MM.1S (cell line): ENCODE measurements around the gene SLC15A3.

Source experiments
- DNase-seq: peaks from one replicate; pipeline ENCODE4 v3.0.0-alpha.2; 2015
- H2AFZ ChIP-seq: fragments of 300-600 bp; sonication (generic); 2 replicates; pipeline ENCODE4 v1.6.0; 2016; ENCODE audit warnings: antibody characterized with exemption, low read length
- H3F3A ChIP-seq: fragments of 300-600 bp; sonication (generic); 2 replicates; pipeline ENCODE4 v1.6.1; 2016; ENCODE audit warnings: mild to moderate bottlenecking, antibody characterized with exemption, low read length, moderate library complexity, mixed read lengths; ENCODE audit not compliant: insufficient read depth
- H3K27ac ChIP-seq: fragments of 300-600 bp; sonication (generic); 2 replicates; pipeline ENCODE4 v1.5.1; 2016; ENCODE audit warnings: mild to moderate bottlenecking, low read length
- H3K27me3 ChIP-seq: fragments of 300-600 bp; sonication (generic); replicated peaks from 2 replicates; pipeline ENCODE4 v1.6.0; 2016; ENCODE audit warnings: low read length; ENCODE audit not compliant: insufficient read depth
- H3K36me3 ChIP-seq: fragments of 300-600 bp; sonication (generic); replicated peaks from 2 replicates; pipeline ENCODE4 v1.6.1; 2016; ENCODE audit warnings: mild to moderate bottlenecking, low read length, mixed read lengths; ENCODE audit not compliant: insufficient read depth
- H3K4me1 ChIP-seq: fragments of 300-600 bp; sonication (generic); 2 replicates; pipeline ENCODE4 v1.6.1; 2016; ENCODE audit warnings: low read length, mixed read lengths
- H3K4me2 ChIP-seq: fragments of 300-600 bp; sonication (generic); 2 replicates; pipeline ENCODE4 v1.6.0; 2016; ENCODE audit warnings: low read depth, low read length
- H3K4me3 ChIP-seq: fragments of 300-600 bp; sonication (generic); 2 replicates; pipeline ENCODE4 v1.5.1; 2016; ENCODE audit warnings: low read length, mixed read lengths
- H3K79me2 ChIP-seq: fragments of 300-600 bp; sonication (generic); 2 replicates; pipeline ENCODE4 v1.6.1; 2016; ENCODE audit warnings: mixed run types, low read length, mixed read lengths
- H3K9ac ChIP-seq: fragments of 300-600 bp; sonication (generic); 2 replicates; pipeline ENCODE4 v1.6.1; 2016; ENCODE audit warnings: low read length, mixed read lengths
- H3K9me2 ChIP-seq: fragments of 300-600 bp; sonication (generic); replicated peaks from 2 replicates; pipeline ENCODE4 v1.6.1; 2016; ENCODE audit warnings: mild to moderate bottlenecking, low read length, mixed read lengths; ENCODE audit not compliant: insufficient read depth
- H3K9me3 ChIP-seq: fragments of 300-600 bp; sonication (generic); replicated peaks from 2 replicates; pipeline ENCODE4 v1.6.1; 2016; ENCODE audit warnings: mild to moderate bottlenecking, low read length, mixed read lengths; ENCODE audit not compliant: insufficient read depth
- H4K20me1 ChIP-seq: fragments of 300-600 bp; sonication (generic); 2 replicates; pipeline ENCODE4 v1.6.1; 2016; ENCODE audit warnings: mild to moderate bottlenecking, low read length, moderate library complexity, mixed read lengths; ENCODE audit not compliant: insufficient read depth
- EZH2 ChIP-seq: fragments of 300-600 bp; sonication (generic); optimal IDR thresholded peaks from 2 replicates; pipeline ENCODE3; 2017; ENCODE audit warnings: low read depth, mild to moderate bottlenecking, antibody characterized with exemption, low read length, mixed read lengths
- EZH2phosphoT487 ChIP-seq: fragments of 300-600 bp; sonication (generic); IDR thresholded peaks from 2 replicates; pipeline ENCODE4 v1.6.1; 2018; ENCODE audit warnings: antibody characterized with exemption, low read length
- TF ChIP-seq, protein P1 (sequence below): fragments of 300-600 bp; sonication (generic); IDR thresholded peaks from 2 replicates; pipeline ENCODE4 v1.5.1; 2016; ENCODE audit warnings: antibody characterized with exemption, low read length, mixed read lengths

The SLC15A3 gene

DNA sequence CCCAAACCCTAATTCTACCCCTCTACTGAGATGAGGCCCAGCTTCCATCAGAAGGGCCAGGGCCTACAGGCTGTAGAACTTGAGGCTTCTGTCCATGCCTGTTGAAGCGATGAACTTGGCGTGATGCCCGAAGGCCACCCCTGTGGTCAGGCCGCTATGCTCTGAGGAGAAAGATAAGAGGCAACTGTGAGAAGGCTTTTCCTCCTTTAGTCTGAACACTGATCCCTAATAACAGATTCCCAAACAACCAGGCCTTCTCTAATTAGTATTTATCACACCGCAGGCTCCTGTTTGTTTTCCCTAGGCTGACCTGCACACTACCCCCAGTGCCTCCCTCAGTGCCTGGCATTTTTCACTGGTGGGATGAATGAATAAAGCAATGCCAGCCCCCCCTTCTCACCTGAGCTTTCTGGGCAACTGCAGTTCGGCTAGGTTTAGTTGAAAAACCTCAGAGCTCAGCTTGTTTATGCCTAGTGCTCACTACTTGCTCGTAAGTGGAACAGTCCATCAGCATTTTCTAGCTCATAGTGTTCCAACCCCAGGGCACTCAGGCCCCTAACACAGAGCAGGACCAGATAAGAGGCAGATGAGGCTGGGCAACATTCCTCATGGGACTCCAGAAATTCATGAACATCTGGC is 60.8 kb downstream of the SLC15A3 start:
- H3K79me2 ChIP-seq = 0 out of 2 replicates have a peak, but pooled peaks cover 4% of the 10 kb centered on the region
- no peak overlapping the region for H3K27ac ChIP-seq
- H3K9me2 ChIP-seq = no peaks in the 10 kb centered on the region
- H3K36me3 ChIP-seq = peaks cover 3% of the 10 kb centered on the region
- H3F3A ChIP-seq = peaks cover 7% of the 10 kb centered on the region; the same call in 1 of the 2 replicates
- no peak for DNase-seq
- no peak overlapping the region for H3K4me2 ChIP-seq
- peaks cover 6% of the 10 kb centered on the region; the same call in 1 of the 2 replicates for H3K4me1 ChIP-seq
- no peaks in the 10 kb centered on the region for H4K20me1 ChIP-seq
- no peak overlapping the region for H2AFZ ChIP-seq
- H3K4me3 ChIP-seq = no peak overlapping the region
- no peaks in the 10 kb centered on the region for H3K9me3 ChIP-seq
- TF ChIP-seq, protein P1, sequence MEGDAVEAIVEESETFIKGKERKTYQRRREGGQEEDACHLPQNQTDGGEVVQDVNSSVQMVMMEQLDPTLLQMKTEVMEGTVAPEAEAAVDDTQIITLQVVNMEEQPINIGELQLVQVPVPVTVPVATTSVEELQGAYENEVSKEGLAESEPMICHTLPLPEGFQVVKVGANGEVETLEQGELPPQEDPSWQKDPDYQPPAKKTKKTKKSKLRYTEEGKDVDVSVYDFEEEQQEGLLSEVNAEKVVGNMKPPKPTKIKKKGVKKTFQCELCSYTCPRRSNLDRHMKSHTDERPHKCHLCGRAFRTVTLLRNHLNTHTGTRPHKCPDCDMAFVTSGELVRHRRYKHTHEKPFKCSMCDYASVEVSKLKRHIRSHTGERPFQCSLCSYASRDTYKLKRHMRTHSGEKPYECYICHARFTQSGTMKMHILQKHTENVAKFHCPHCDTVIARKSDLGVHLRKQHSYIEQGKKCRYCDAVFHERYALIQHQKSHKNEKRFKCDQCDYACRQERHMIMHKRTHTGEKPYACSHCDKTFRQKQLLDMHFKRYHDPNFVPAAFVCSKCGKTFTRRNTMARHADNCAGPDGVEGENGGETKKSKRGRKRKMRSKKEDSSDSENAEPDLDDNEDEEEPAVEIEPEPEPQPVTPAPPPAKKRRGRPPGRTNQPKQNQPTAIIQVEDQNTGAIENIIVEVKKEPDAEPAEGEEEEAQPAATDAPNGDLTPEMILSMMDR = no peak
- no peak for TF ChIP-seq EZH2phosphoT487
- TF ChIP-seq EZH2 = no peak
- no peak overlapping the region for H3K9ac ChIP-seq
- H3K27me3 ChIP-seq = no peaks in the 10 kb centered on the region

DNA sequence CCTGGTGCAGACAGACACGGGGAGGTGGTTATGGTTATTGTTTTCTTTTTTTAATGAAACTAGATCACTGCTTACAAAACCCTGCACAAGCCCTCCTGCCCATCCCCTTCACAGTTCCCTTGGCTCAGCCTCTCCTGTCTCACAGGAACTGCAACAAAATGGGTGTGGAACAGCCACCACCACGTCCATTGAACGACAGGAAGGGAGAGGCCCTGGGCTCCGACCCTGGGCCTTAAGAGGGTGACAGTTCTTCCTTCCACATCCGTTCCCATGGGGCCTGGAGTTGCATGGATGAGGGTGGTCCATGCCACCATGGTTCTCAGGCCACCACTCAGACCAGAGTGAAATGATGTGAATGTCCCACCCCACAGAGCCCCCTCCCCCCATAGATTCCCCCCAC is 61.3 kb downstream of the SLC15A3 start:
- Histone ChIP-seq H4K20me1 (no peaks in the 10 kb centered on the region), H3K9me2 (no peaks in the 10 kb centered on the region), H3K36me3 (peaks cover 3% of the 10 kb centered on the region), H3K4me1 (peaks cover 6% of the 10 kb centered on the region; the same call in 1 of the 2 replicates), H3K79me2 (0 out of 2 replicates have a peak, but pooled peaks cover 4% of the 10 kb centered on the region), H2AFZ (no peak overlapping the region), H3K27me3 (no peaks in the 10 kb centered on the region), H3K4me3 (no peak overlapping the region), H3K27ac (no peak overlapping the region), H3K4me2 (no peak overlapping the region), H3F3A (peaks cover 7% of the 10 kb centered on the region; the same call in 1 of the 2 replicates), H3K9ac (no peak overlapping the region), H3K9me3 (no peaks in the 10 kb centered on the region)
- no peak for DNase-seq
- TF ChIP-seq EZH2phosphoT487 (no peak), EZH2 (no peak)
- TF ChIP-seq, protein P1 = no peak

DNA sequence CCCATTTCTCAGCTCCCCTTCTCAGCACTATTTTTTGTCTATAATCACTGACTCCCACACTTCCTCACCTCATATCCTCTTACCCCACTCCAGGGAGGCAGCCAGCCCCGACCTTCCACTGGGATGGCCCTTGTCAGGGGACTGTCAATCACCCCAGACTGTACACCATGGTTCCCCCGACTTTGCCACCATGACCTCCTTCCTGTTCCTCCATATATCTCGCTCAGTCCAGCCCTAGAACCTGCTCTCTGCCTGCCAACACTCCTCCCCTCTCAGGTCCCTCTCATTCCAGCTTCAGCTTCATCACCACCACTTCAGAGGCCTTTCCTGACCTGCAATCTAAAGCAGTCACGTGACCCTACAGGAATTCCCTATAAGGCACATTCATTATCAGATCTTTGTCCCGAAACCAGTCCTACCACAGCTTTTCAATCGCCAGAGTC is 62.1 kb downstream of the SLC15A3 start:
- TF ChIP-seq, protein P1 = no peak
- TF ChIP-seq EZH2phosphoT487 = no peak
- TF ChIP-seq EZH2 = no peak
- H3K36me3 ChIP-seq = peaks cover 1% of the 10 kb centered on the region
- no peak overlapping the region for H2AFZ ChIP-seq
- no peaks in the 10 kb centered on the region for H3K27me3 ChIP-seq
- H3K27ac ChIP-seq = no peak overlapping the region
- no peak for DNase-seq
- H3K4me2 ChIP-seq = no peak overlapping the region
- no peaks in the 10 kb centered on the region for H3K9me3 ChIP-seq
- H4K20me1 ChIP-seq = no peaks in the 10 kb centered on the region
- H3K79me2 ChIP-seq = 0 out of 2 replicates have a peak, but pooled peaks cover 4% of the 10 kb centered on the region
- peaks cover 7% of the 10 kb centered on the region; the same call in 1 of the 2 replicates for H3F3A ChIP-seq
- H3K4me1 ChIP-seq = peaks cover 6% of the 10 kb centered on the region; the same call in 1 of the 2 replicates
- no peak overlapping the region for H3K9ac ChIP-seq
- no peaks in the 10 kb centered on the region for H3K9me2 ChIP-seq
- no peak overlapping the region for H3K4me3 ChIP-seq
